GM21423 (cell line): ENCODE measurements around the gene CALML3.

Experiments
- ATAC-seq: cut with Tn5 transposase; IDR thresholded peaks from one replicate; pipeline ENCODE4 v1.9.1; 2021; ENCODE audit warnings: mild to moderate bottlenecking, moderate library complexity; ENCODE audit not compliant: unreplicated experiment

The CALML3 gene

DNA sequence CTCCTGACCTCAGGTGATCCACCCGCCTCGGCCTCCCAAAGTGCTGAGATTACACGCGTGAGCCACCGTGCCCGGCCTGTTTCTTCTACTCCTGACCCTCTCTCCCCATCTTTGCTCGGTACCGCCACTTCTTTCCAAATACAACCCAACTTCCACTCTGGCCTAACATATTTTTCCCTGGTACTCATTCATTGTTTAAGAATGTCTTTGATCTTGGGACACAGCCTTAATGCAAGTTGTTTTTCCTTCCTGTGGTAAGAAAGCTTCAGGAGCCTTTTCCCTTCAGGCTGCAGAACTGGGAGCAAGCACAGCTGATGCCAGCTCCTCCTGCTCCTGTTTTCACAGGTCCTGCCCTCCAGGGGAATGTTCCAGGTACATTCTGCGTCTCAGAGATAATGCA, 13.7 kb downstream of the CALML3 start:
- no peak for ATAC-seq

DNA sequence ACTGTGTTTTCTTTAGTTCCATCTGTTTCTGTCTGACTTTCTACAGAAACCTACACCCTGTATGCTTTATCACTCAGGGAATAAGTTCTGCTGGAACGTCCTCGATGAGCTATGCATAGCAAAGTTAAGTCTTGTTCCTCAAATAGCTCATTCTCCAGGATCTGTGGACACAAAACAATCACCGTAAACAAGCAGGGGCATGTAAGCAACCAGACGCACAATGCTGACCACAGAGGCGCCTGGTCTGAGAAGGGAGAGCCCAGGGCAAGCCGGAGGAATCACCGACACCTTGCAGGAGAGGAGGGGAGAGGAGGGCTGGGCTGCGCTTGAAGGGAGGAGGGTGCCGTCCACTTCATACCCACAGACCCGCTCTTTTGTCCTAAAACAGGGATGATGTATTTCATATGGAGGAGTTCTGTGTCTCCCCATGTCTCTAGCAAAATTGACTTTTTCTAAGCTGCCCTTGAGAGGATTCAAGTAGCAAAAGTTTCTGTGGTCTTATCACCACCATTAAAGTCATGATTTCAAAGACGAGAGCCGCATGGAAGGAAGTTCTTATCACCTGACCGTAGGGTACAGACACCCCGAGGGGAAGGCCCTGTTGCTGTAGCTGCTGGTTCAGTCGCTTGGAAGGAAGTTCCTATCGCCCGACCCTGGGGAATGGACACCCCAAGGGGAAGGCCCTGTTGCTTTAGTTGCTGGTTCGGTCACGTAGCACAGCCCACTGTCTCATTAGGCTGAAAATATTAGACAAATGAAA, 14.3 kb downstream of the CALML3 start:
- ATAC-seq = no peak

DNA sequence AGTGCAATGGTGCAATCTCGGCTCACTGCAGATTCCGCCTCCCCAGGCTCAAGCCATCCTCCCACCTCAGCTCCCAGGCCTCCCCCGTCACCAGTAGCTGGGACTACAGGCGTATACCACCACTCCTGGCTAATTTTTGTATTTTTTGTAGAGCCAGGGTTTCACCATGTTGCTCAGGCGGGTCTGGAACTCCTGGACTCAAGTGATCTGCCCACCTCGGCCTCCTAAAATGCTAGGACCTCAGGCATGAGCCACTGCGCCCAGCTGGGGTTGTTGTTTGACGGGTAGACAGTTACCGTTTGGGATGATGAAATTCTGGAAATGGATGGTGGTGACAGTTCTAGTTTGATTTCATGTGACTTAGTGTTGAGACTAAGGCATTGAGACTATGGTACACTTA, 15.3 kb downstream of the CALML3 start:
- ATAC-seq = no peak

DNA sequence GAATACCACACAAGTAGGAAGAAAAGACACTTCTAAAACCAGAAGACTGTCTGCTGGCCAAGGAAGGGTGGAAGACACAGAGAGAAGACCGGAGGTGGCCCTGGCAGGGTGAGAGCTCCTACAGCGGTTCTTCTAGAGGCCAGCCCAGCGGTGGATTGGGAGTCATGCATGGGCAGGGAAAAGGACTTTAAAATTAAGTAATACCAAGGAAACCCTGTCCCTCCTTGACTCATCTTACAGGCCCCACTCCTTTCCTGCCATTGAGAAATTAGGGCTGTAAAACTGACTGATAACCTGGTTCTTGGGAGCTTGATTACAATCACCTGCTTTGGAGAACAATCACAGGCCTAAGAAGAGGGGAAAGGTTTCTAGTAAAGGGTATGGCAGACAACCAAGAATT, 16.1 kb downstream of the CALML3 start:
- ATAC-seq = no peak

DNA sequence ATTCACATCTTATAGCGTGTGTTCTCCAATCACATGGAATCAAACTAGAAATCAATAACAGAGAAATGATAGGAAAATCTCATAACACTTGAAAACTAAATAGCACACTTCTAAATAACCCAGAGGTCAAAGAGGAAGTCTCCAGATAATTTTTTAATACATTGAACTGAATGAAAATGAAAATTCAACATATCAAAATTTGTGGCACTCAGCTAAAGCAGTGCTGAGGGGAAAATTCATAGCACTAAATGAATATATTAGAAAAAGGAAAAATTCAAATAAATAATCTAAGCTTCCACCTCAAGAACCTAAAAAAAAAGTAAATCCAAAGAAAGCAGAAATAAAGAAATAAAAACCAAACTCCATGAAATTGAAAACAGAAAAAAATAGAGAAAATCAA, 17.3 kb downstream of the CALML3 start:
- no peak for ATAC-seq

DNA sequence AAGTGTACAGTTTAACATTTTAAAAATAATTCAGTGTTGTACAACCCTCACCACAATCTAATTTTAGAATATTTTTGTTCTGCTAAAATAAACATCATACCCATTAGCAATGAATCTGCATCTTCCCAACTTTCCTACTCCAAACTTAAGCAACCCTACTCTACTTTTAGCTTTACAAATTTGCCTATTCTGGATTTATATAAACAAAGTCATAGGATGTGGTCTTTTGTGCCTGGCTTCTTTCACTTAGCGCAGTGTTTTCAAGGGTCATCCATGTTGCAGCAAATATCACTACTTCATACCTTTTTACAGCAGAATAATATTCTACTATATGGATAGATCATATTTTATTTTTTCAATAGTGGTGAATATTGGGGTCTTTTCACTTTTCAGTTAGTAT, 18.9 kb downstream of the CALML3 start:
- no peak for ATAC-seq

DNA sequence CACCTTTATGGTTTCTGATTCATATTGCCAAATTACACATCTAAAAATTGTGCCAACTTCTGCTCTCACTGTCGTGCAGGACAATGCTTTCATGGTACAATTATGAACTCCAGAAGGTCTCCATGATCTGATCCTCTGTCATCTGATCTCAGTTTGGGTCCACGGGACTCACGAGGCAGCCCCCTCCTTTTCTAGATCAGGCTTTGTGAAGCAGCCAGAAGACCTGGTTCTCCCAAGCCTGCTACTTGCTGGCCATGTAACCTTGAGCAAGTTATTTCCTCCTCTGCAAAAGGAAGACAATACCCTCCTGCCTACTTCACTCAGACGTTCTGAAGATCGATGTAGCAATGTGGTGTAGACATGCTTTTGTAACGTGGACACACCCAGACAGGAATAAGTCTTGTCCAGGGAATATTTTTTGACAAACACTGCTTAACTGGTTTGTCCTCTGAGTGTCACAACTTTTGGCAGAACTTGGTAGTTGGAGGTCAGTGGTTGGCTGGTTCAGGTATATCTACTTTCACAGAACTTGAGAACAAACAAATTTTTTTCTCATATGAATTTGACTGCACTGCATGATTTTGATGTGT, 19.6 kb downstream of the CALML3 start:
- ATAC-seq = no peak

DNA sequence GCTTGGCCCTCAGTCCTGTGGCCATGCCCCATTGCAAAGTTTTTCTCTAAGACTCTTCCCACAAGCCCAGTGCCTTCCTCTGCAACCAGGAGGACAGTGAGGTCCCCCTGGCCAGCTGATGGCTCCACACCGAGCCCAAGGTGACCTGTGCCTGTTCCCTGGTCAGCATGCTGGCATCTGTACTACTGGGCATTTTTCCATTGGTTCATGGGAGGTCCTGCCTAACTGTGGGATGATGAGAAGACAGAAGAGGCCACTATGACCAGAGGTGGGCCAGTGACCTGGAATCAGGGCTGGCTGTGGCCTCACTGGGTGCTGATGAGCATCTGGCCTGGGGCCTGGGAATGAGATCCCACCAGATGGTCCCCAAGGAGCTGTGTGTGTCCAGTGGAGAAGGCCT, 20.2 kb downstream of the CALML3 start:
- no peak for ATAC-seq

DNA sequence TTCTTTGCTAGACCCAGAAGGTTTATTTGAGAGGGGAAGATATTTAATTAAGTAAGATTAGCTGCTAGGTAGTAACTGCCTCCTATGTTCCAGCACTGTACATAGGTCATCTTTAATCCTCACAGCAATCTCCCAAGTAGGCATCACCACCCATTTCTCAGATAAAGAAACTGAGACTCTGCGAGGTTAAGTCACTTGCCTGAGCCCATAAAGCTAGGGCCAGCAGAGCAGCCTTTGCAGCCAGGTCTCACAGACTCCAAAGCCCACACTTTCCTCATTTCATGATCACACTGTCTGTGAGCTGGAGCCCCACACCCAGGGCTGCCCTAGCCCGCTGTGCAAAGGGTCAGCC, 20.6 kb downstream of the CALML3 start:
- ATAC-seq = no peak

DNA sequence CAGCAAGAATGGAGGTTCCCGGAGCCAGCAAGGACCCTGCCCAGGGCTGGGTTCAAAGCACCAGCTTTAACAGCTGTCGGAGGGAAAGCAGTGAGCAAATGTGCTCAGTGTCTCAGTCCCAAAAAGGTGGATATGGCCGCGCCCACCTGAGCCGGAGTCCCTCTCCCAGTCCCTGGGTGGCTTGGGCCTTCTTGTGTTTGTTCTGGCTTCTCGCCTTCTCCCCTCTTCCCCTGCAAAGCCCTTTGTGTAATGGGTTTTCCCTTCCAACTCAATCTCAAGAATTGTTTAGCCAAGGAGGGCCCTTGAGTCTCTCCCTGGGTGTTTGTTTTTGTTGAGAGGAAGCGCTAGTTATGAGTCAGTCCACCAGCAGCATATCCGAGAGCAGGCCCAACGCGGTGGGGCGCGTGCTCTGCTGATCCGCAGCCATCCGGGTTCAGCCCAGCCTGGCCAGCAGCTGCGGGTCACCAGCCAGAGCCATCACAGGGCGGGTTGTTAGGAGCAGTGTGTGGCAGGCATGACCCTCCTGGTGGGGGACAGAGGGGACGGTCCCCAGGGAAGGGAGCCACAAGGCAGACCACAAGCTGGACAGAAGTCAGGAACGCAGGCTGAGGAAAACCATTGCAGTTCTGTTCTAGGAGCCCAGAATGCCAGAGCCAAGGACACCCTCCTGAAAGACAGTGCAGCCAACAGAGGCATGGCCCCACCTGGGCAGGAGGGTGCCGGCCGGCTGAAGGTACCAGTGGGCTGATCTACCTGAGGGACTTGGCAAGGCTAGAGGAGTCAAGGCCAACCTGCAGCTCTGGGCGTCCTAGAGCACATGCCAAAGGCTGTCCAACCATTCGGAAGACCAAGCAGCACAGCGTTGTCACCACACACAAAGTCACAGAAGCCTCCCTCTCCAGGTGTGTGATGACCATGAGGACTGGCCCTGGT, 21.3 kb downstream of the CALML3 start:
- ATAC-seq = no peak

DNA sequence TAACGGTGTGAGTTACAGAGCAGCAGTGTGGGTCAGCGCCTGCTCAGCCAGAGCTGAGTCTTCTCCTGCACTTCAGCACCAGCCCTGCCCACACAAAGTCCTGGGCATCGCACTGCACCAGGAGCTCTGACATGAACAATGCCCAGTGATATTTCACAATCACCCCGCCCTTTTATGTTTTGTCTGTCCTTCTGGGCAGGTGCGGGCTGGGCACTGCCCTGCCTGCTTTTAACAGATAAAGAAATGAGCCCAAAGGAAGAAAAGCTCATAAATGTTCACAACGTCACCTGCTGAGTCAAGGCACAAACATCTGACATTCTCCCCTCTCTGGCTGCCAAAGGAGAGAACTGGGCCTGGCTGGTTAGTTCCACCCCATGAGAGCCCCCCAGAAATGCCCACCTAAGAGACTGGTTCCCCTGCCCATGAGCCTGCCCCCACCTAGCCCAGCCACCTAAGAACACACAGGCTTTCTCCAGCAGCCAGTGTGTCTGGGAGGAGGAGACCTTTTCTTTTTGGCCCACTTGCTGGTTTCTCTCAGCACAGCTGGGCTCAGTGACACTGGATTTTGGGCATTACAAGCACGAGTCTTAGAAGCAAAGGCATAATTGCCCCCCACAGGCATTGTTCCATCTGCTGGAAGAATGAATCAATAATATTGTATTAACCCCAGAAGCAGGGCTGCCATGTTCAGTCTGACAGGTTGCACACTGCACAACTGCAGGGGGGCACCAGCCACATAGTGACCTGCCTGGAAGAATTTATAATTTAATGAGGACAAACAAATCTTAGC, 22.3 kb downstream of the CALML3 start:
- ATAC-seq = no peak

DNA sequence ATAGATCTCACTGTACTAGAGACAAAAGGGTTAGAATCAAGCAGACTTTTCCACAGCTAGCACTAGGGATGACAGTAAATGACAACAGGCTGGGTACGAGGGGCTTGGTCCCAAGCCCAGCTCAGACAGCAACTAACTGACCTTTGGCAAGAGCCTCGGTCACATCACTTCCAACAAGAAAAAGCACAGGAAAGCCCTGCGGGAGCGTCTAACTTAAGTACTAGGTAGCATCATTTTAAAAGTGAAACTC, 22.8 kb downstream of the CALML3 start:
- no peak for ATAC-seq

DNA sequence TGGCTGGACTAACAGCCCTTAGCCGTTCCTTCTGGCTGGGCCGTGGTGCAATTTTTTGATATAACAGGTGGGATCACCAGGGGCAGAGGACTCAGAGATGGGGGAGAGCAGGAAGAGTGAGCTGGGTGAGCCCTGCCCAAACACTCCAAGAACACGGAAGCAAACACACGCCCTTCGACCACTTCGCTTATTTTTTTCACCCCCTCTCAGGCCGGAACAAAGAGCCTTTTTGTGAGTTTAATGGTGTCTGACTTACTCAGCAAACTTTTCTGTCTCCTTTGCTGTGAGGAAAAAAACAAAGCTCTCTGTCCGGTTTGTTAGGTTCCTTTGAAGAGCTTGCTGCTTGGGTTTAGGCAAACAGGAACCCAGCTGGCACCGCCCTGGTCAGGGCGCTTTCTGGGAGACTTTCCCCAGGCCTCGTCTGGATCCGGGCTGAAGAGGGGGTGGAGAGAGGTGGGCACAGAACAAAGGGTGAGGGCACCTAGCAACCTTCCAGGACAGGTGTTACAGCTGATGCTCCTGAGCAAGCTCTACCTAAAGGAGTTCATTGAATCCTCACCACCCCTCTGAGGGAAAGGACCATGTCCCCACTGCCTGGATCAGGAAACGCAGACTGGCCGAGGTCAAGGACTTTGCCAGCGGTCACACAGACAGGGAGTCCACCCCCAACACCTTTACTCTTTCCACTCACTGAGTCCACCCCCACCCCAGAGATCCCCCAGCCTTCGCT, 23.3 kb downstream of the CALML3 start:
- ATAC-seq = no peak

DNA sequence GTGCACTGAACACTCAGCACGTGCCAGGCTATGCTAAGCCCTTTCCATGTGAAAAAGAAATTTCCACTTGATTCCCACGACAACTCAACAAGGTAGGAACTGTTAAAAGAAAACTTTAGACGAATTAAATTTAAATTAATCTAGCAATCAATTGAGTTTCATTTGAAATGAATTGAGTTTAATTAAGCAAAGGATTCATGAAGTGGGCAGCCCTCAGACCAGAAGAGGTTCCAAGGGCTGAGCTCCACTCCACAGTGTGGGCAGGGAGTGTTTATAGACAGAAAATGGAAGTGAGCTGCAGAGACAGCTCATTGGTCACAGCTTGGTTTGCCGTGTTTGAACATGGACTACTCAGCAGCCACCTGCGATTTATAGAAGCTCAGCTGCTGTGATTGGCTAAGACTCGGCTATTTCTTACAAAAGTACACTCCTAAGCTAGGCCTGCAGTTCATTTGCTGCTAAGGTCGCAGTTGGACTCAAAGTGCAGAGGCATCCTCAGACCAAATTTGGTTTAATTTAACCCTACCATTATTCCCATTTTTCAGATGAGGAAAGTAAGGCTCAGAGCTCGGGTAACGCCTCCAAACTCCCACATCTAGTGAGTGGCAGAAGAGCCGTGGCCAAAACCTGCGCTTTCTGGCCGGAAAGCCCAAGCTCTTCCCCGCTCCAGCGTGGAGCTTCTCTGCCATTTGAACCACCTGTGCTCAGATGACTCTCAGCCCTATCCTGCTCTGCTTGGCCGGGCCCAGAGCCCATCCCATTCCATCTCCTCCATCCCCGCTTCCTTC, 24.9 kb downstream of the CALML3 start:
- no peak for ATAC-seq

DNA sequence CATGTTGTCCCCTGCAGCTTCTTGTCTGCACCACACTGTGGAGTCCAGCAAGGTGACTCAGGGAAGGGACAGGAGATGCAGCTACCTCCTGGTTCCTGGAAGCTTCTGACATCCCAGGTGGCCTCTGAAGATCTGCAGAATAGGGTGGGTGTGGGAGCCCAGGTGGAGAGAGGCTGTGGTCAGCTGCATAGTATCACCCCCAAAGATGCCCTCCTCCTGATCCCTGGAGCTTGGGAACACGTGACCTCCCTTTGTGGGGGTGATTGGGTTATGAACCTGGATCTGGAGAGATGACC, 25.4 kb downstream of the CALML3 start:
- no peak for ATAC-seq

DNA sequence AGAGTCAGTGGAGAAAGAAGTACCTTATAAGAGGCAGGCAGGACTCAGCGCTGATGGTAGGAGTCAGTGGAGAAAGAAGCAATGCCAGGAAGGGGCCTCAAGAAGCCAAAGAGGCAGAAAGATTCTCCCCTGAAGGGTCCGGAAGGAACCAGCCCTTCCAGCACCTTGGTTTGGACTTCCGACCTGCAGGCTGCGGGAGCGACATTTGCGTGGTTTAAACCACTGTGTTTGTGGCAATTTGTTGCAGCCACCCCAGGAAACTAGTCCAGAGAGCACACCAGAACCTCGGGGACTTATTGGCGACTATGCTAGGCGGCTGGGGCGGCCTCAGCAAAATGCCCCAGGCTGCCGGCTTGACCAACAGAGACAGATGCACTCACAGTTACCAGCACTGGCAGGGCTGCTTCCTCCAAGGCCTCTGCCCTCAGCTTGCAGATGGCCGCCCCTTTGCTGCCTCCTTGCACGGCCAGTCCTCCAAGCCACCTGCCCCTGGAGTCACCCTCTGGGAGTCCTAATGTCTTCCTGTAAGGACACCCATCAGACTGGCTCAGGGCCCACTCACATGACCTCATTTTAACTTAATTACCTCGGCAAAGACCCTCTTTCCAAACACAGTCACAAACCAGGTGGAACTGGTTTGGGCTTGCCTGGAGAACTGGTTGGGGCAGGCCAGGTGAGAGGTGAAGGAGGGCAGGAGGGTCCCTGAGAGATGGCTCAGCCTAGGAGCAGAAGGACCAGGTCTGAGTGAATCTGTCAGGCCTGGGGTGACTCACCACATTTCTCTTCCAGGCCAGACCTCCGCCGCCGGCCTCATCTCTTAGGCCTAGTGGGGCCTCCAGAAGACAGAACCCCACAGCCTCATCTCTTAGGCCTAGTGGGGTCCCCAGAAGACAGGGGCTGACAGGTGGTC, 26.1 kb downstream of the CALML3 start:
- ATAC-seq = no peak

DNA sequence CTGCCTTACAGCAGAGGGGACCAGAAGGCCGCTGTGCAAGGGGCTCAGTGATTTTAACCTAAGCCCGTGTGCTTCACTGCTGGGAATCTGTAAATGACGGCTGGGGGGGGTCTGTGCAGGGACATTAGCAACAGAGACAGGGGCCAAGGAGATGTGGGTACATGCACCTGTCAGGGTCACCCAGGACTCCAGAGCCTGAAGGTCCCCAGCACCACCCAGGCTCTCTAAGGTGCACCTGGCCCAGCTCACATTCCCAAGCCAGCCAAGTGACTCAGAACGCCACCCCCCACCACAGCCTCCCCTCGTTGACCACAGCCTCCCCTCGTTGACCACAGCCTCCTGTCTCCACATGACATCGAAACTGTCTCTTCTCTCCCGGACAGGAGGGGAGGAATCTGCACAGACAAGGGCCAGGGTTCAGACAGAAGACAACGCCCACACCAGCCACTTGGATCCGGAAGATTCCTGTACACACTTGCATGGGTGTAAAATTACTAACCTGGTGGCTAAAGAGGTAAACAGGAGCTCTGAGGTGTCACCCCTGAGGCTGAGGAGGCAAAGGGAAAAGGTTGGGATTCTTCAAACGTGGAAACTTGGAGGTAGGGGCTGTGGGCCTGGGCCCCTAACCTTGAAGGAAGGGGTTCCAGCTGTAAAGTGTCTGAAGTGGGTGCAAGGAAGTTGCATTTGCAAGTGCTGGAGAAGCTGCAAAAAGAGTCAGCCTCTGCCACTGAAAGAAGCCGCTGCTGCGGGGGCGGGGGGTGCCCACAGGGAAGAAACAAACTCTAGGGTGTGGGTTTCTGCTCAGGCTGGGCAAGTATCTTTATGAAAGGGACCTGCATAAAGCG, 27.0 kb downstream of the CALML3 start:
- no peak for ATAC-seq
